GM21717 (cell line): ENCODE data around the gene VEPH1.

Experiments
- ATAC-seq: cut with Tn5 transposase; IDR thresholded peaks from one replicate; pipeline ENCODE4 v1.9.1; 2021; ENCODE audit warnings: mild to moderate bottlenecking, moderate library complexity; ENCODE audit not compliant: unreplicated experiment

The VEPH1 gene

GRCh38 chr3:157438194-157438730, 65.0 kb downstream of the VEPH1 start:
- ATAC-seq, result no peak

GRCh38 chr3:157436583-157437291, 66.5 kb downstream of the VEPH1 start, which contains the start of gene PTX3:
PTX3 (plus strand) TSS chr3:157436850; CDS start chr3:157436934, 84 bp downstream.
- no peak for ATAC-seq

GRCh38 chr3:157429708-157430107, 73.5 kb downstream of the VEPH1 start:
- ATAC-seq, result no peak

- no peak for ATAC-seq
Observed at GRCh38 chr3:157428853-157429252, 74.4 kb downstream of the VEPH1 start.

- no peak for ATAC-seq
Observed at GRCh38 chr3:157427901-157428300, 75.3 kb downstream of the VEPH1 start.

- no peak for ATAC-seq
Observed at GRCh38 chr3:157423337-157423736, 79.9 kb downstream of the VEPH1 start.

GRCh38 chr3:157420606-157421130, 82.5 kb downstream of the VEPH1 start:
- ATAC-seq, result no peak

- no peak for ATAC-seq
Observed at GRCh38 chr3:157418104-157418503, 85.1 kb downstream of the VEPH1 start.

GRCh38 chr3:157417247-157417646, 86.0 kb downstream of the VEPH1 start:
- no peak for ATAC-seq

- ATAC-seq, result no peak
Observed at GRCh38 chr3:157416347-157417087, 86.7 kb downstream of the VEPH1 start.

GRCh38 chr3:157414861-157415260, 88.4 kb downstream of the VEPH1 start:
- no peak for ATAC-seq

- no peak for ATAC-seq
Observed at GRCh38 chr3:157412323-157412855, 90.8 kb downstream of the VEPH1 start.

- ATAC-seq, result no peak
Observed at GRCh38 chr3:157410945-157411344, 92.3 kb downstream of the VEPH1 start.

GRCh38 chr3:157409516-157409915, 93.7 kb downstream of the VEPH1 start:
- no peak for ATAC-seq

- no peak for ATAC-seq
Observed at GRCh38 chr3:157408499-157409149, 94.6 kb downstream of the VEPH1 start.

GRCh38 chr3:157407769-157408168, 95.4 kb downstream of the VEPH1 start:
- no peak for ATAC-seq

- no peak for ATAC-seq
Observed at GRCh38 chr3:157406394-157406793, 96.8 kb downstream of the VEPH1 start.

- no peak for ATAC-seq
Observed at GRCh38 chr3:157405457-157405856, 97.8 kb downstream of the VEPH1 start.

- ATAC-seq, result no peak
Observed at GRCh38 chr3:157404381-157404780, 98.8 kb downstream of the VEPH1 start.

- ATAC-seq, result no peak
Observed at GRCh38 chr3:157398598-157398997, 104.6 kb downstream of the VEPH1 start.

- ATAC-seq, result no peak
Observed at GRCh38 chr3:157394411-157394810, 108.8 kb downstream of the VEPH1 start.
